ENCODE measurements around the gene EIF4H.
"Not testable (repeated sequence)": the region's sequence is repeated elsewhere in the genome, so short reads cannot be mapped to it uniquely, and the experiment has no call there.

The EIF4H gene

GRCh38 chr7:74173866-74174605 lies at the start of gene EIF4H:
EIF4H (plus strand) TSS chr7:74174356; CDS start chr7:74174384, 28 bp downstream.
- peak; percentile 86 for DNase-seq

DNA sequence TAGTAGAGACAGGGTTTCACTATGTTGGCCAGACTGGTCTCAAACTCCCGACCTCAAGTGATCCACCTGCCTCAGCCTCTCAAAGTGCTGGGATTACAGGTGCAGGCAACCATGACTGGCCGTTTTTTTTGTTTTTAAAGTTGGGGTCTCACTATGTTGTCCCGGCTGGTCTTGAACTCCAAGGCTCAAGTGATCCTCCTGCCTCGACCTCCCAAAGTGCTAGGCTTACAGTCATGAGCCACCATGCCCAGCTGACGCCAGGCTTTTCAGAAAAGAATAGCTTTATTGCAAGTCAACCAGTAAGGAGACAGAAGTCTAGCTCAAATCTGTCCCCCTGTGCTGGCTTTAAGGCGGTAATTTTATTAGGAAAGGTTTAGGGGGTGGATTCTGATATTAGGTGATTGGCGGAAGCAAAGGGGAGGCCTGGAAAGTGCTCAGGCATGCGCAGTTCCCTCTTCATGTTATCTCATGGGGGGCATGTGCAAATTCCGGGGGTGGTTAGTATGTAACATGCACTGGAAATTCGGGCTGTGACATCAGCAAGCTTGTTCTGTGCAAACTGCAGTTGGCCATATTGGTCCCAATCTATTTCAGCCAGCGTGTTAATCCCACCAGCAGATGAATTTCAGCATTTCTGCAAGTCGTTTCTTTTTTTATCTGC lies 47.8 kb upstream of the EIF4H start:
- no peak for DNase-seq

GRCh38 chr7:74129887-74130286 lies 44.3 kb upstream of the EIF4H start:
- DNase-seq, result no peak

DNA sequence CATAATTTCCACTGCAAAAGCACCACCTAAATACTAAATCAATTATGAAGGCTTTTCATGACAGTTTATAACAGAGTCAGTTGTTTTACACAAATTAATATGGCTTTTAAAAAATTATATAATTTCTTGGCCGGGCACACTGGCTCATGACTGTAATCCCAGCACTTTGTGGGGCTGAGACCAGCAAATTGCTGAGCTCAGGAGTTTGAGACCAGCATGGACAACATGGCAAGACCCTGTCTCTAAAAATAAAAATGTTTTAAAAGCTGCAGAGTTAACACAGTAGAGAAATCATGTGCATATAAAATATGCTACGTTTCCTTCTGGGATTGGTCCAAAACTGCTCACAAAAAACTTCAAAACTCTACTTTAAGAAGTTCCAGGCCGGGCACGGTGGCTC lies 43.6 kb upstream of the EIF4H start:
- DNase-seq, result no peak

DNA sequence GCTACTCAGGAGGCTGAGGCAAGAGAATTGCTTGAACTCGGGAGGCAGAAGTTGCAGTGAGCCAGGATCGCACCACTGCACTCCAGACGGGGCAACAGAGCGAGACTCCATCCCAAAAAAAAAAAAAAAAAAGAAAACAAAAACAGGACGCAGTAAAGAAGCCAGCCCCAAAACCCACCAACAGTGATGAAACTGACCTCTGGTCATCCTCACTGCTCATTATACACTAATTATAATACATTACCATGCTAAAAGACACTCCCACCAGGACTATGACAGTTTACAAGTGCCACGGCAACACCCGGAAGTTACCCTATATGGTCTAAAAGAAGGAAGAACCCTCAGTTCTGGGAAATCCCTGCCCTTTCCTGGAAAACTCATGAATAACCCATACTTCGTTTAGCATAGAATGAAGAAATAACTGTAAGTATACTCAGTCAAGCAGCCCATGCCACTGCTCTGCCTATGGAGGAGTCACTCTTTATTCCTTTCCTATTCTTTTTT lies 40.0 kb upstream of the EIF4H start:
- no peak for DNase-seq

GRCh38 chr7:74138334-74138867 lies 35.8 kb upstream of the EIF4H start:
- no peak for DNase-seq

GRCh38 chr7:74138945-74139843 lies 35.0 kb upstream of the EIF4H start:
- DNase-seq, result no peak

DNA sequence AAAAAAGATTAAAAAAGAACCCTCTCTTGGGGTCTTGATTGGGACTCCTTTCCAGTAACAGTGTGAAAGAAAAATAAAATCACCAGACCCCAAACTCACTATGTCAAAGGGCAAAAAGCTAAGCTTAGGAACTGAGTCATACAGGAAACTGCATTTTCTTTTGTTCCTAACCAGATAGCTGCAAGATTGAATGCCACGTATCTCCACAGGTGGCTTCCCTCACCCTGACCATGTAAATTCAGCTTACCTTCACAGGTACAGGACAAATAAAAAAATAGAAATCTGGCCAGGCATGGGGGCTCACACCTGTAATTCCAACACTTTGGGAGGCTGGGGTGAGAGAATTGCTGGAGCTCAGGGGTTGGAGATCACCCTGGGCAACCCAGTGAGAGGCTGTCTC lies 32.5 kb upstream of the EIF4H start:
- DNase-seq, result no peak

DNA sequence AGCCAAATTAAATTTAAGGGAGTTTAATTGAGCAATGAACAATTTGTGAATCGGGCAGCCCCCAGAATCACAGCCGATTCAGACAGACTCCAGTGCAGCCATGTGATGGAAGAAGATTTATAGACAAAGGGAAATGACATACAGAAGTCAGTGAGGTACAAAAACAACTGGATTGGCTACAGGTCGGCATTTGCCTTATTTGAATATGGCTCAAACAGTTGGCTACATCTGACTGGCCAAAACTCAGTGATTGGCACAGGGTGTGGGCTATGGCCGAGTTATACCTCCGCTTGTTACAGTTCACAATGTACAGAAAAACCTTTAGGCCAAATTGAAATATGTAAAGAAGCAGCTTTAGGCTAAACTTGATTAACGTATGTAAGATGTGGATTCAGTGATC lies 30.8 kb upstream of the EIF4H start:
- DNase-seq, result no peak

GRCh38 chr7:74148491-74148890 lies 25.7 kb upstream of the EIF4H start:
- no peak for DNase-seq

- DNase-seq, result no peak
These were observed 25.1 kb upstream of the EIF4H start for GRCh38 chr7:74149071-74149470.

- no peak for DNase-seq
These were observed 24.6 kb upstream of the EIF4H start for GRCh38 chr7:74149603-74150002.

DNA sequence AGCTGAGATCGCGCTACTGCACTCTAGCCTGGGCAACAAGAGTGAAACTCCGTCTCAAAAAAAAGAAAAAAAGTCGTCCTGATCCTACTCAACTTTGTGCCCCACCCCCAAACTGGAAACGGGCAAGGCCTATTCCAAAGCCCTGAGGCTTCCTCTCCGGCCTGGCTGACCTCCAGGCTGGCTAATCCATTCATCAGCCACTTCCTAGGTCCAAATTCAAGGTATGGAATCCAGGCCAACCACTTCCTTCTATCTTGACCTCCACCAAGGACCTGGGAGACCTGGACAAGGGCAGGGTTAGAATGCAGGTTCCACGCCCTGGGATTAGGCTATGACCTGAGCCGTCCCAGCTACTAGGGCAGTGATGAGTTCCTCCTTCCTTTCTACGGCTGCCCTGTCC lies 20.4 kb upstream of the EIF4H start:
- DNase-seq, result no peak

GRCh38 chr7:74155810-74156395 lies 18.3 kb upstream of the EIF4H start:
- DNase-seq, result no peak

GRCh38 chr7:74157605-74158004 lies 16.6 kb upstream of the EIF4H start:
- no peak for DNase-seq

DNA sequence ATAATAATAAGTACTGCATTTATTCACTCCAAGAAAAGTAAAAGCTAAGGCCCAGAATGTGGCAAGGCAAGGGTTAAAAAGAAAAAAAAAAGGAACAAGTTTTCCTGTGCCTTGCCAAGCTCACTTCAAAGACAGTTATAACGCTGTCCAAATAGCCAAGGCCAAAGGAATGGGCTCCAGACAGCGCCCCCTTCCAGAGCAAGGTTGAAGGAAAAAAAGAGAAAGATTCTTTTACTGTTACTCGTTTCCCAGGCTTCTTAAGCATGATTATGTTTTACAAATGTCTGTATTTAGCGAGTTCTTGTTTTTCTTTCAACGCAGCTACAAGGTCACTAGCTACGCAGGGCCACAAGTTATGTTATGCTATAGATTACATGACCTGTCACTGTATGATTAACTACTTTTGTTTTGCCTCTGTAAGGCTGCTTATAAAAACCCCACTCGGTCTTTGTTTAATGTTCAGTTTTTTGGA lies 9.1 kb upstream of the EIF4H start:
- no peak for DNase-seq

- no peak for DNase-seq
These were observed 8.1 kb upstream of the EIF4H start for GRCh38 chr7:74165867-74166593.

GRCh38 chr7:74167324-74167723 lies 6.8 kb upstream of the EIF4H start:
- DNase-seq, result not testable (repeated sequence)

- no peak for DNase-seq
These were observed 1.1 kb upstream of the EIF4H start for GRCh38 chr7:74173074-74173473.

DNA sequence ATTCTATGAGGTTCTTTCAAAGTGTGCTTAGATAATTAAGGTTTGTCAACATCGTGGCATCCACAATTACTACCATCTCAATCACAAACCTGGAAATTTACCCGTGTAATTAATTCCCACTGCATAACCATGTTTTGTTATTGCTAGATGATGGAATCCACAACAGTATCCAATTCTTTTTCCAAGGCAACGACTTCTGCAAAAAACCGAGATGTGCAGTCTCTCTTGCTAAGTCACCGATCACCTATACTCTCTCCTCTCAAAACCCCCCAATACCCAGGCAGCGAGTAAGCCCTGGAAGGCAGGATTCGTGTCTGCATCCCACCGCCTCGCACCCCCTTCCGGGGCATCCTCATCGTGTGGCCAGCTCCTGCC lies 678 bp upstream of the EIF4H start:
- no peak for DNase-seq

GRCh38 chr7:74174606-74175082 lies 488 bp downstream of the EIF4H start:
- DNase-seq, result no peak

GRCh38 chr7:74175340-74175739 lies 1.2 kb downstream of the EIF4H start:
- no peak for DNase-seq
